Measurements from ENCODE around the gene NKAIN2. TPM values are rescaled to one million over a fixed set of nuclear protein-coding genes. Genes with fewer than 3 reads are reported as not detected.
A peak's percentile ranks its signal among the peaks of the same experiment; 100 is the strongest.

The NKAIN2 gene
- total RNA-seq, 1 experiment from 2014 or later: 0.06 TPM

DNA sequence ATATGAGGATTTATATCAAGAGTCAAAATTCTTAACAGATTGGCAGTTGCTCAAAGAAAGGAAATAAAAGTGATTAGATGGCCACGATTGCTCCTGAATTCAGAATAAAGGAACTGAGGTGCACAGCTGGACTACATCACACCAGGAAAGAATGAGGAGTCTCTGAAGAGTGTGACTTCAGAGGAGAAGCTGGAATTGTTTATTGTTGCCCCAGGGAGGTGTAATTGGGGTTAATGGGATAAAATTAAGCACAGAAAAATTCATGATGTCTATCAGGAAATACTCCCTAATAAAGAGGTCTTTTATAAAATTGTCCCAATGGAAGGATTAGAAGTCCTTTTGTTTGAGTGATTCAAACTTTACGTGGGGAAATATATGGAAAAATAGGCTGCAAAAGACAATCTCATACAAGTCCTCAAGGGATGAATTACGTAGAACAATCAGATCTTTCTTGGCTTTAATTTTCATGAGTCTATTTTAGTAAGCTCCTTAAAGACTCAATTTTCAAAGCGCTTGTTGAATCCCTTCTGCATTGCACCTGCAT lies 950.0 kb downstream of the NKAIN2 start:
- no peak for DNase-seq (ENCODE audit: low read depth)

DNA sequence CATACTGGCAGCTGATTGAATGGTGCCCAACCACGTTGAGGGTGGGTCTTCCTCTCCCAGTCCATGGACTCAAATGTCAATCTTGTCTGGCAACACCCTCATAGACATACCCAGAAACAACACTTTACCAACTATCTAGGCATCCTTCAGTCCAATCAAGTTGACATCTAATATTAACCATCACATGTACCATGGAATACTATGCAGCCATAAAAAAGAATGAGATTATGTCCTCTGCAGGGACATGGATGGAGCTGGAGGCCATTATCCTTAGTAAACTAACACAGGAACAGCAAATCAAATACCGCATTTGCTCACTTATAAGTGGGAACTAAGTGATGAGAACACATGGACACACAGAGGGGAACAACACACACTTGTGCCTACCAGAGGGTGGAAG lies 951.7 kb downstream of the NKAIN2 start:
- DNase-seq (ENCODE audit: low read depth): no peak

DNA sequence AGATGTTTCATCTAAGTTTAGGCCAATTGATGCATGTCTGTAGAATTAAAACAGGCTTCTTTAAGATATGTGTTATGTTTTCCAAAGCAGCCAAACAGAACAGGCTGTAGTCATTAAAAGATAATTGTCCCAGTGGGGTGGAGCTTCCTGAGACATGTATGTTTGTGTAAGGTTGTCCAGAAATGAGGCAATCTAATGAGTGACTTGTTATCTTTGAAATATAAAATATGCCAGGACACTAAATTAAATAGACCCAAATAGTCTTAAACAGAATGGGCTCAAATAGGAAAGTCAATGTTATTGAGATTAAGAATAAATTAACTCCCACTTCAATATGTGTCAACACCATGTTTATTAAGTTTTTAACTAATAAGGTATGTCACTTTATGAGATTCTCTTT lies 953.9 kb downstream of the NKAIN2 start:
- no peak for DNase-seq (ENCODE audit: low read depth)

DNA sequence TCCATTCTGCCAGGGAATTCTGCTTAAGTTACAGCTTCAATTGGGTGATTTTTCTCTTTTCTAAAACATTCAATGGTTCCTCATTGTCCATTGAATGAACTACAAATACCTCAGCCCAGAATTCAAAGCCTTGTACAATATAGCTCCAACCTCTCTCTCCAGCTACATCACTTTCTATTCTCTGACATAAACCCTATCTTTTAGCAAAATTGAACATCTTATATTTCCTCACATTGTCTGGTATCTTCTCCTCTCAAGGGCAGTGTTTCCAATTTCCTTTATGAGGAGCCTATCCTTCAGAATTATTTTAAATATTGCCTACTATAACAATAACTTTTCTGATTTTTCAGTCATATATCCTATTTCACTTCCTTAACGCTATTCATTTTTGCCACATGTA lies 955.0 kb downstream of the NKAIN2 start:
- no peak for DNase-seq (ENCODE audit: low read depth)

DNA sequence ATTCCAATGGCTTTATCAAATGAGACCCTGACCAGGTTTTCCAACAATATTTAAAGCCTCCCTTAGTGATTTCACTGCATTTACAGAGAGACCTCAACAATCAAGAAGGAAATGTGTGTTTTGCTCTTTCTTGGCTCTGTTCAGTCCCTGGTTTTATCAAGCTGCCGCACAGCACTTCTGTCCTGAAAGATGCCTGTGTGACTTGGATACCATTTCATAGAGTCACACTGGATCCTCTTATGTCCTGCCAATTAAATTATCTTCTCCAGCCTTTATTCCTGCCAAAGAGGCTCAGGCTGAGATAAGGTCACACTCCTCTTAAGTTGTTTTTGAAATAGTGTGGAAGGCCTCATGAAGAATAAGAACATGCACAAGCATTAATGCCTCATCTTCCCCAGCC lies 961.6 kb downstream of the NKAIN2 start:
- DNase-seq (ENCODE audit: low read depth): no peak

DNA sequence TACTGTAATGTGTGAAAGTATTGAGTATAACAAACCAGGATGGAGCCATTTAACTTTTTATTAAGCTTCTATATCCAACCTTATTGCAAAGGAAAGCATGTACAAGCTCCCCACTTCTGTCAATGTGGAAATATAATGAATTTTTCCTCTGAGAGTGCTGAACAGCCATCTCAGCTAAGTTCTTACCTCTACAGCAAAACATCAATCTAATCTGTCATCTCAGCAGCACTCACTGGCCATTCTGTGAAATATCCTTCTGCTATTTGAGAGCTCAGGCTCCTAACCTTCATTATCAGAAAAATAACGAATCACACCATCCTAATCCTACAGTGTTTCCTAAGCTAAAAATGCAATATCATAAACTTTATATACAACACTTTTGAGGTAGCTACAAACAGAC lies 964.6 kb downstream of the NKAIN2 start:
- DNase-seq (ENCODE audit: low read depth): no peak

DNA sequence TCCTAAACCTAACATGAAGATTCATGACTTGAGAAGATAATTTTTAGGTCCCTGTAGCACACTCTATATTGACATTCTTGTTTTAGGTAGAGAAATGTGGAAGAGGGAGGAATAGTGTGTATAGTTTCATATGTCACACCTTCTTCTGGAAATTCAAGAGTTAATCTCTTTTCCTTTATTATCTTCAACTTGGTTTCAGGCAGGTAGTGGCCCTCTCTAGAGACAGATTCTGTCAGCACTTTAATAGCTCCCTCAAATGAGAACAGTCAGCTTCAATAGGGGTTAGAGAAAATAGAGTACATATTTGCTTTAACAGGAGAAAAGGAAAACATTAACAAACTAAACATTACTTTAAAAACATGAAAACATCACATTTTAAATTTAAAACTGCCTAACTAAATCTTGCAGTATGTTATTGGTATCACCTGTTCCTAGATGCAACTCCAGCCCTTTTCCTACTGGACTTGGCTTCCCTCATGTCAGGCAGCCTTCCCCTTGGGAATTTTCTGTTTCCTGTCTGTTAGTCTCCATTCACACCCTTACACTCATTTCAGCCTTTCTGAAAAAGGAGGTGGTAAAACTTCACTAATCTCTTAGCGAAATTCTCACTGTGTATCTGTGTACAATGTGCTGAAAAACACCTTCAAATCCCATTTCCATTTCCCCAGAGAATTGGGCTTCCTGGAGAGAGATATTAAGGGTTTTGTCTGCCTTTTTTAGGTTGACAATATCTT lies 966.3 kb downstream of the NKAIN2 start:
- DNase-seq (ENCODE audit: low read depth): peak; percentile 19

DNA sequence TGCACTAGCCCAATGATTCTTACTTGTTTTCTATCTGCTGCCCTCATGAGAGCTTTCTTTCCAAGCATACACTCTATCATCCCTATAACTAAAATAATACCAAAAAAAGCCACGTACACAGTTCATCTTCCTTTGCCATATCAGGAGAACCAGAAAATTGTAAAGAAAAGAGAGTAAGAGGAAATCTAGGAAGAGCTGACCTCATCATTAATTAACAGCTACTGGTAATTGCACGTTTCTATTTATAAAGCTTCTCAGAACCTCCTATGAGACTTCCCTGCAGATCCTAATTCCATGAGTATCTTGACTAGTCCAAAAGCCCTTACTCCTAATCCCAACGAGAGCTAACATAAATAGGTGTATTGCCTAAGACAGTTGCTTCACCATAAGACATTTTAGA lies 967.1 kb downstream of the NKAIN2 start:
- DNase-seq (ENCODE audit: low read depth): no peak

DNA sequence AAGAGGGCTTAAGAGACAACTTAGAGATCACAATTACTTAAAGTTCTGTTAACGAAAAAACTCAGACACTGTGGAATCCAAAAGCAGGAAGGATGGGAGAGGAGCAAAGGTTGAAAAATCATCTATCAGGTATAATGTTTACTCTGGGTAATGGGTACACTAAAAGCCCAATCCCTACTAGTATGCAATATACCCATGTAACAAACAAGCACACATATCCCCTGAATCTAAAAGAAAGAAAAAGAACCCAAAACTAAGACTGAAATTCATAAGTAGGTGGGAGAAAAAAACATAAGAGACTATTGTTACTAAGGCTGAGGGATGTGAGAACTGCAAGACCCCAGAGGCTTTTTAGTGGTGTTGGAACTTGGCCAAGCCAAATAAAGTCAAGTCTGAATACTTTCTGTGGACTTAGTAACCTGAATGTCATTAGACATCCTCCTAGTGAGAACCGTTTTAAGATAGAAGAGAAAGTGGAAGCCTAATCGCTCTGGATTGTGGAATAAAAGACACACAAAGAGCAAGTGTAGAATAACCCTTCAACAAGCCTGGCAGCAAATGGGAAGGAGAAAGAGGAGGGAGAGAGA lies 969.2 kb downstream of the NKAIN2 start:
- DNase-seq (ENCODE audit: low read depth): no peak

DNA sequence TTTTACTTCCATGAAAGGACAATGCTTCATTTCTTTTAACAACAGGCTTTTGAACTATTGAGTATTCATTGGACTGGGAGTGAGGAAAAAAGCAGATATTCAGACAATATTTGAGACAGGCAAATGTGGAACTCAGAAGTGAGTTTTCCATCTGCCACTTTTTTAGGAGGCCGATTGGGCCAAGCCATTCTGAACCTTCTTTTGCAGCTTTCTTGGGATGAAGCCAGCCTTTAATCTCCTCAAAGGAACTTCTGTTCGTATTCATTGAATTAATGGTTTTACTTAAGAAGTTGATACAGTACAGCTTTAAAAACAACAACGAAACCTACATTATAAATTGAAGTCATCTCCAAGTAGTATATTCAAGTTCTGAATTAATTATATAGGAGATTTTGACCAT lies 971.5 kb downstream of the NKAIN2 start:
- DNase-seq (ENCODE audit: low read depth): no peak

DNA sequence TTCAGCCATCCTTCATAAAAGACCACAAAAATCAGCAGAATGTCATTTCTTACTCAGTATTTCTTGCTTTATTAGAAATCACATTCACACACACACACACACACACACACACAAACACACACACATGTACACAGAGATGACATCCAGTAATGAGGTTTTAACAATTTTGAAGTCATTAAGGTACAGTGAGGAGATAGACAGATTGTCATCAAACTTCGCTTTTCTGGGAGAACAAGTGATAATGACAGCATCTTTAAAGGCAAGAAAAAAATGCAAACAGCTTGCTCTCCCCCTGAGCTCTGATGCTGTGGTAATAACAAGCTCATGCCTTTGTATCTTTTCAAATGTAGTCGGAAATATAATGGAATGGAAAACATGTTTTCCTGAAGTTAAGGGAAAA lies 974.2 kb downstream of the NKAIN2 start:
- no peak for DNase-seq (ENCODE audit: low read depth)

DNA sequence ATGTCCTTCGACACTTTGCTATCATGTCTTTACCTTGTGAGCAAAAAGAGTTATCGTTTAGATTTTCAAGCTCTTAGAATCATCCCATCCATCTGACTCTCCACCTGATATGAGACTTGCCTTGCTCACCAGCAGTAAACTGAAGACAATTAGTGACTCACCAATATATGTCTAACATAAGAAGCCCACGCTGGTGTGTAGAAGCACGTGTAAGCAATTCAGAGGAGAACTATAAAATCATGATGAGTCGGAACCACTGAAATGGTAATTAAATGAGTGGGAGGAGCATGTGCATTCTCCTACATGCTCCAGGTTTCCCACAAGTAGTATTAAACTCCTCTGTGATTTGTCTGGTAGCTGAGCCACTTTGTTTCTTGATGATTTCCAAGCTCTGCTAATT lies 977.0 kb downstream of the NKAIN2 start:
- peak; percentile 16 for DNase-seq (ENCODE audit: low read depth)

DNA sequence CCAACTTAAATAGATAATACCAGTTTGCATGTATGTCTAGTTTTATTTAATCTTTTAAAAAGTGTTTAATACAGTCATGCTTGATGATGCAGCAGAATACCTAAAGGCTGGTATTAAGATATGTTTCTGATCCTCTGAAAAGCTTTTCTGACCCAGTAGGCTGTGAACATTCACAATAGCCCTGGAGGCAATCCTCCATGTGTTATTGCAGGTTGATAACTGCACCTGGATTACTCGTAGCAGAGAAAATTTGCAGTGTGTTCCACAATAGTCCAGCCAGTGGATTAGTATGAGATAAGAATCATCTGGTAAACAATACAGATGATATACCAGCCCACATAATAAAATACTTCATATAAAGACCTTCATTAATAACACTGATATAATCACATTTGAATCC lies 979.7 kb downstream of the NKAIN2 start:
- DNase-seq (ENCODE audit: low read depth): no peak

DNA sequence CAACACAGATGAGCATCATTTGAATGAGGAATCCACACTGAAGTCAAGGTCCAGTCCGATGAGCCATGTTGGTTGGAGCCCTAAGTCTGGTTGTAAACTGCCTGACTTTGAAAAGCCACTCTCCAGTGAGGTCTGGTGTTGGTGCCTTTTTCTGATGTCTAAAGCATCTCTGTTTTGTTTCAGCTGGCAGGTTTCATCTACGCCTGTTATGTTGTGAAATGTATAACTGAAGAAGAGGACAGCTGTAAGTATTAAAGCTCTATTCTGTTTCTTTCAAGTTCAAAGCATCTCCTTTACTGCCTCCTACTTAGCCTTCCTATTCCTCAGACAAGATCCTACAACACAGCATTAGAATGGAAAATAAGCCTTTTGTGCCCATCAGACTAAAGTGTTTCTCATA lies 987.5 kb downstream of the NKAIN2 start:
- DNase-seq (ENCODE audit: low read depth): no peak

DNA sequence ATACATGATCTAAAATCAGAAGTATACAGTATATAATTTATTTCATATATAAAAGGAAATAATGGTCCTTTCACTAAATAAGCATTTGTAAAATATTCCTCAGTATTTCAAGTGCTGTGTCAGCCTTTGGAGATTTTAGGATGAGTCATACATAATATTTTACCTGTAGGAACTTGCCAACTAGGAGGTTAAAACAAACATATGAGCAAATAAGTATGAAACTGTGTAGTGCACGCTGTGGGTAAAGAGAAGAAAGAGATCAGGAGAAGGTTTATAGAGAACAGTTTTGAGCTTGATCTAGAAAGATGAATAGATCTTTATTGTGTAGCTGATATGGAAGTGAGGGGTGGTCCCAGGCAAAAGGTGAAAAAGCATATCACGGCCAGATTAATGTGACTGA lies 988.7 kb downstream of the NKAIN2 start:
- DNase-seq (ENCODE audit: low read depth): no peak

DNA sequence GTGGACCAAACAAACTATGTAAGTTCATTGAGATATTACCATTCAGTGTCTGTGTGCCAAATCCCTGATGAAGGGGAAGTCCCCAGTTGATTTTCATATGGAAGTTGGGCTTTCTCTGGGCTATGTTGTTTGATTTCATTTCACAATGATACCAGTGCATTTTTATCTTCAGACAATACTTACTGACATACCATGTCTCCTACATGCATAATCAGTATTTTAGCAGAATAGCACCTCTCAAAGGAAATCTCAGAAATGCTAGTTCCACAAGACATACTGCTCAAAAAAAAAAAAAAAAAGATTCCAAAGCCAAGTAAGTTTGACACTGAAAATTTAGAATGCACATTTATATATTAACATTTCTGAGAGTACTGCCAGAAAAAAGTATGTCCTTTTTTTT lies 989.7 kb downstream of the NKAIN2 start:
- DNase-seq (ENCODE audit: low read depth): no peak

DNA sequence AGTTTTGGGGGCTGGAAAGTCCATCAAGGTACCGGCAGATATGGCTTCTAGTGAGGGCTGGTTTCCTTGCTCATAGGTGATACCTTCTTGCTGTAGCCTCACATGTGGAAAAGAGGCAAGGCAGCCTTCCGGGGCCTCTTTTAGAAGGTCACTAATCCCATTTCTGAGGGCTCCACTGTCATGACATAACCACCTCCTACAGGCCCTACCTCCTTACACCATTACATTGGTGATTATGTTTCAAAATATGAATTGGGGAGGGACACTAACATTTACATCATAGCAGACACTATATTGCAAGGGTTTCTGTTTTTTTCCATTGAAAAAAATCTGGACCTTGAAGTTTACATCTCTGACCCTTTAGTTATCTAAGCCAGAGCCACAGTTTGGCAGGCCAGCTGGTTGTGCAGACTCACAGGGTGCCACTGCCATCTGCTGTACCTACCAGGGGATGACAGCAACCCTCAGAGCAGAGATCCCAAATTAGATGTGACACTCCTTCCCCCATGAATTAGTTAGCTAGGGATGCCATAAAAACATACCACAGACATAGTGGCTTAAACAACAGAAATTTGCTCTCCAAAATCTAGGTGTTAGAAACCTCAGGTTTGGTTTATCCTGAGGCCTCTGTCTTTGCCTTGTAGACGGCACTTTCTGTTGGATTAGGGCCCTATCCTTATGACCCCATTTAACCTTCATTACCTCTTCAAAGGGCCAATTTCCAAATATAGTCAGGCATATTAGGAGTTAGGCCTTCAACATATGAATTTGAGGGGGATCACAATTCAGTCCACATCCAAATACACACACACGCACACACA lies 992.2 kb downstream of the NKAIN2 start:
- DNase-seq (ENCODE audit: low read depth): peak; percentile 36

DNA sequence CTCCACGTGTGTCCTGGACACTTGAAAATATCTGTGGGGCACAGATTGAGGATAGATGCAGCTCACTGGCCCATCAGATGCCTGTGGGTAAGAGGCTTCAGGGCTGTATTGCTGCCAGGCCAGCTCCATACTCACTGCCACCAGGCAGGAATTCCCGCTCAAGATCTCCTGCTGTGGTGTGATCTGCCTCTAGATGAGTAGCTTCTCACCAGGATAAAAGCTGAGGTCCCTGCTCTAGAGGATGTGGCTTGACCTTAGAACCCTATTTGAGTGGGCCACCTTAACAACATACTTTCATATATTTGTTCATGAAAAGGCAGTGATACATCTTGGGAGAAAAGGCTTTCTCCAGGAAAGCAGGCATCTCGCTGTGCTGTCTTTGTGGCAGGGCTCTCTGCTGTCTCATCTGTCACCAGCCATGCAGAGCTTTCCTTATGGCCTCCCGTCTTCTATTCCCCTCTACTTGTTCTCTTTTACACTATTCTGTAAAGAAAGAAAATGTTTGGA lies 992.9 kb downstream of the NKAIN2 start:
- peak; percentile 11 for DNase-seq (ENCODE audit: low read depth)

DNA sequence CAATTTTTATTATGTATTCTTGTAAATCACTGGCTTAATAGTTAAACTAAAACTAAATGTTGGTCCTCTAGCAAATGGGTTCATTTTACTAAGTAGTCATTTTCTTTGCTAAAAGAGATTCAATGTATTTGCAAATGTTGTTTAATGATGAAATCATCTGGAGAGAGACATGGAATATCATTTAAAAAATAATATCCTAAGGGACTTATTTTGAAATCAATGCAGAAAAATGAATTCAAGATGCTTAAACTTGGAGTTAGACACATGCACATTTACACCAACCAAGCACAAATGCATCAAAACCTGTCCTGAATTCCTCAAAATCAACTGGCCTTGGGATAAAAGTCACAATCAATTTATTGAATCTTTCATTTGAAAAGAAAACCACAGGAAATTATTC lies 993.6 kb downstream of the NKAIN2 start:
- DNase-seq (ENCODE audit: low read depth): no peak

DNA sequence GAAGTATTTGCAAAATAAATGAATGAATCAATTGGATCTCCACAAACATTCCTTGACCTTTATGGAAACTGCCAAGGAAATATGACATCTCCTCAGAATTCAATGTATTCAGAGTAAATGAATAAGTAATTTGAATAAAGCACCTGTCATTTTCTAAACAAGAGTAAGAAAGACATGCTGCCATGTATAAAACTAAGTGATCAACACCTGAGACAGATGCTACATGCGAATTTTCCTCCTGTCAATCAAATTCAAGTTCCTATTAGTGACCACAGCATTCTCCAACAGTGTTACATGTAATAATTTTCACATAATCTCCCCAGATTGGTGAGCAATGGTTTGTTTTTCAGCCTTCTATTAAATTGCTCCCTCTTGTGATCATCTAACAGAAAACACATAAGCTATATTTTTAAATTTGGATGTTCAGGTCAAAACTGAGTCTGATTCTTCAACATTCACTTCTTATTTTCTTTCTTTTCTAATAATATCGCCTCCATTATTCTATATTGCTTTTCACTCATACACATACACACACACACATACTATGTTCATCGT lies 995.4 kb downstream of the NKAIN2 start:
- no peak for DNase-seq (ENCODE audit: low read depth)

DNA sequence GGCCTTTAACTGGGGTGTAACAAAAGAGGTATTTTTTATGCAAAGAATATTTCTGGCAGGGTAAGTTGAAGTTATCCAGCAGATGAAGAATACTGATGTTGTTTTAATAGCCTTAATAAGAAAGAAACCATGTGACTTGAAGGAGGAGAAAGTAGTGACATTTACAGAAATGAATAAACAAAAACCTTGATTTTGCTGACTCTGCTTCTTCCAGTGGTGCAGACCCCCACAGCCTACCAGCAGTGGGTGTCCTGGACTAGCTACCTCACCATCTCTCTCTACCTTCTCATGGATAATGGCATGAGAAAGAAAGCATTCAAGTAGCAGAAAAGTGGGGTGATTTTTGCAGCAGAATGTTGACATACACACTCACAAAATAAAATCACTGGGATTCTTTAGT lies 996.0 kb downstream of the NKAIN2 start:
- DNase-seq (ENCODE audit: low read depth): no peak

DNA sequence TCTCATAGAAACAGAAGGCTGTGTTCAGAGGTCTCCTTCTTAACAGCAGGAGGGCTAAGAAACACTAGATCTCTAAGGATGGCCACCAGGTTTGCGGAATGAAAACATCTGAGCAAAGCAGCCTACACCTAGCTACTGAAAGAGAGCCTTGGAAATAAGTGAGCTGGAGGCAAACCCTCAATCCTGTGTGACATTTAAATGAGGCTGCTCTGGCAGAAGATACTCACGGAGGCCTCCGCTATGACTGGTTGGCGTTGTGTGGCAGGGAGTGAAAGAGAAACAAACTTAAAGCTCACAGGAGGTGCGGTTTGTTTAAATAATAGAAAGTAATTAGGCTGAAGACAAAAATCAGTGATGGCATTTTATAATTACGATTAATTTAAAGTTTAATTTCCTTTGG lies 996.6 kb downstream of the NKAIN2 start:
- no peak for DNase-seq (ENCODE audit: low read depth)

Measured in LHCN-M2 (cell line).